Activated naive CD4-positive, alpha-beta T cell treated with anti-CD3 and anti-CD28 coated beads for 36 hours (primary cell): ENCODE measurements around the gene CAMSAP2. TPM values are rescaled to one million over a fixed set of nuclear protein-coding genes. Genes with fewer than 3 reads are reported as not detected.

ENCODE experiments used
- CTCF ChIA-PET: fragments of 350-600 bp; sonication (Branson Sonifier 250); formaldehyde crosslinking; loops from one replicate; lab custom pipeline; 2021; ENCODE audit warnings: antibody characterized with exemption; lab: Charles Lee
- DNase-seq: peaks from one replicate; pipeline ENCODE4 v3.0.0-alpha.2; 2020
- H3K27ac Mint-ChIP-seq: one replicate; pipeline ENCODE4 v1.8.0; 2021; ENCODE audit warnings: mild to moderate bottlenecking, mixed read lengths
- H3K27me3 Mint-ChIP-seq: one replicate; pipeline ENCODE4 v1.8.0; 2021; ENCODE audit warnings: low read depth, mixed read lengths
- H3K36me3 Mint-ChIP-seq: one replicate; pipeline ENCODE4 v1.8.0; 2021; ENCODE audit warnings: low read depth, mixed read lengths
- H3K4me1 Mint-ChIP-seq: one replicate; pipeline ENCODE4 v1.8.0; 2021; ENCODE audit warnings: low read depth, mixed read lengths
- H3K4me3 Mint-ChIP-seq: one replicate; pipeline ENCODE4 v1.8.0; 2021; ENCODE audit warnings: mild to moderate bottlenecking, moderate library complexity, mixed read lengths
- H3K9me3 Mint-ChIP-seq: one replicate; pipeline ENCODE4 v1.8.0; 2021; ENCODE audit warnings: mixed read lengths
- intact Hi-C: fragments of 100-400 bp; cut with micrococcal nuclease; formaldehyde crosslinking; loops from one replicate; pipeline ENCODE4 v1.15.1; 2023
- total RNA-seq, 2 experiments: library from RNA; stranded (reverse); gene quantifications; one replicate each; pipeline ENCODE4 v1.2.3, GENCODE V29; 2021

The CAMSAP2 gene
- total RNA-seq, 2 experiments from 2014 or later = 3.9 to 6.5 TPM

GRCh38 chr1:200890818-200891773 lies 152.4 kb downstream of the CAMSAP2 start:
- peaks cover 46% of the 10 kb centered on the region for H3K4me1 Mint-ChIP-seq
- H3K9me3 Mint-ChIP-seq = no peaks in the 10 kb centered on the region
- intact Hi-C loops = no loop called here
- peak overlapping the region; percentile 52 for H3K4me3 Mint-ChIP-seq
- H3K27me3 Mint-ChIP-seq = peaks cover 36% of the 10 kb centered on the region
- DNase-seq = peak; percentile 27
- no peak overlapping the region for H3K27ac Mint-ChIP-seq
- CTCF ChIA-PET = interaction anchor here (0.6 to 1.0 kb wide), 4 partner anchors 15 to 129 kb away, joined by 3 to 4 read pairs (median 3); no protein-coding TSS in a partner anchor
- H3K36me3 Mint-ChIP-seq = no peaks in the 10 kb centered on the region

- Mint-ChIP-seq H3K9me3 (no peaks in the 10 kb centered on the region), H3K27me3 (peaks cover 37% of the 10 kb centered on the region), H3K36me3 (no peaks in the 10 kb centered on the region), H3K4me1 (peaks cover 46% of the 10 kb centered on the region), H3K27ac (no peak overlapping the region), H3K4me3 (no peak overlapping the region)
- no peak for DNase-seq
- intact Hi-C loops = no loop called here
- CTCF ChIA-PET = interaction anchor here (0.7 to 0.9 kb wide), 2 partner anchors 81 to 128 kb away, joined by 3 read pairs; no protein-coding TSS in a partner anchor
These were observed 153.1 kb downstream of the CAMSAP2 start for GRCh38 chr1:200891774-200892157.

- intact Hi-C loops = no loop called here
- H3K36me3 Mint-ChIP-seq = no peaks in the 10 kb centered on the region
- peaks cover 43% of the 10 kb centered on the region for H3K4me1 Mint-ChIP-seq
- DNase-seq = no peak
- H3K27ac Mint-ChIP-seq = no peak overlapping the region
- no peaks in the 10 kb centered on the region for H3K9me3 Mint-ChIP-seq
- CTCF ChIA-PET = interaction anchor here (0.6 to 0.9 kb wide), 2 partner anchors 81 to 173 kb away, joined by 3 to 4 read pairs; no protein-coding TSS in a partner anchor
- peaks cover 37% of the 10 kb centered on the region for H3K27me3 Mint-ChIP-seq
- no peak overlapping the region for H3K4me3 Mint-ChIP-seq
These were observed 153.9 kb downstream of the CAMSAP2 start for GRCh38 chr1:200892546-200892945.

- H3K36me3 Mint-ChIP-seq = no peaks in the 10 kb centered on the region
- CTCF ChIA-PET = interaction anchor here (0.6 kb wide), 2 partner anchors 173 to 299 kb away, joined by 4 to 5 read pairs; no protein-coding TSS in a partner anchor
- no peaks in the 10 kb centered on the region for H3K9me3 Mint-ChIP-seq
- no peak overlapping the region for H3K27ac Mint-ChIP-seq
- no peak overlapping the region for H3K4me3 Mint-ChIP-seq
- no peak for DNase-seq
- intact Hi-C loops = no loop called here
- H3K4me1 Mint-ChIP-seq = peaks cover 39% of the 10 kb centered on the region
- peaks cover 37% of the 10 kb centered on the region for H3K27me3 Mint-ChIP-seq
These were observed 154.3 kb downstream of the CAMSAP2 start for GRCh38 chr1:200892958-200893357.

- Mint-ChIP-seq H3K9me3 (no peaks in the 10 kb centered on the region), H3K4me3 (no peak overlapping the region), H3K27ac (no peak overlapping the region), H3K4me1 (peaks cover 34% of the 10 kb centered on the region), H3K36me3 (no peaks in the 10 kb centered on the region), H3K27me3 (peaks cover 37% of the 10 kb centered on the region)
- no peak for DNase-seq
- CTCF ChIA-PET = interaction anchor here (0.6 kb wide), 1 partner anchor 299 kb away, joined by 5 read pairs; no protein-coding TSS in a partner anchor
- intact Hi-C loops = no loop called here
These were observed 154.8 kb downstream of the CAMSAP2 start for GRCh38 chr1:200893411-200893901.

GRCh38 chr1:200894712-200895442 lies 156.2 kb downstream of the CAMSAP2 start, which contains the start of gene INAVA:
INAVA (plus strand) TSS chr1:200894900; CDS start chr1:200898401, 3,501 bp downstream.
- Mint-ChIP-seq H3K4me3 (no peak within 1 kb of the TSS), H3K27me3 (peaks cover 36% of the 10 kb centered on the region), H3K9me3 (no peaks in the 10 kb centered on the region), H3K4me1 (peaks cover 19% of the 10 kb centered on the region), H3K36me3 (no peaks in the 10 kb centered on the region), H3K27ac (no peak within 1 kb of the TSS)
- CTCF ChIA-PET = no interaction called here
- intact Hi-C loops = no loop called here
- DNase-seq = no peak

GRCh38 chr1:200895443-200895789 lies 156.7 kb downstream of the CAMSAP2 start:
- Mint-ChIP-seq H3K4me1 (peaks cover 14% of the 10 kb centered on the region), H3K27ac (no peak overlapping the region), H3K36me3 (no peaks in the 10 kb centered on the region), H3K27me3 (peaks cover 35% of the 10 kb centered on the region), H3K4me3 (no peak overlapping the region), H3K9me3 (no peaks in the 10 kb centered on the region)
- CTCF ChIA-PET = no interaction called here
- DNase-seq = no peak
- intact Hi-C loops = no loop called here

GRCh38 chr1:200895801-200896530 lies 157.3 kb downstream of the CAMSAP2 start:
- H3K9me3 Mint-ChIP-seq = no peaks in the 10 kb centered on the region
- CTCF ChIA-PET = interaction anchor here (0.6 kb wide), 1 partner anchor 9 kb away, joined by 3 read pairs; no protein-coding TSS in a partner anchor
- no peak overlapping the region for H3K4me3 Mint-ChIP-seq
- peaks cover 30% of the 10 kb centered on the region for H3K27me3 Mint-ChIP-seq
- no peak overlapping the region for H3K27ac Mint-ChIP-seq
- DNase-seq = no peak
- H3K36me3 Mint-ChIP-seq = no peaks in the 10 kb centered on the region
- intact Hi-C loops = no loop called here
- peaks cover 10% of the 10 kb centered on the region for H3K4me1 Mint-ChIP-seq

GRCh38 chr1:200896531-200897196 lies 158.0 kb downstream of the CAMSAP2 start:
- peaks cover 6% of the 10 kb centered on the region for H3K4me1 Mint-ChIP-seq
- no peak for DNase-seq
- H3K36me3 Mint-ChIP-seq = no peaks in the 10 kb centered on the region
- H3K4me3 Mint-ChIP-seq = no peak overlapping the region
- peaks cover 26% of the 10 kb centered on the region for H3K27me3 Mint-ChIP-seq
- H3K9me3 Mint-ChIP-seq = no peaks in the 10 kb centered on the region
- intact Hi-C loops = no loop called here
- CTCF ChIA-PET = interaction anchor here (0.6 kb wide), 1 partner anchor 8 kb away, joined by 3 read pairs; no protein-coding TSS in a partner anchor
- H3K27ac Mint-ChIP-seq = no peak overlapping the region

- H3K4me3 Mint-ChIP-seq = no peak overlapping the region
- intact Hi-C loops = no loop called here
- DNase-seq = no peak
- H3K27me3 Mint-ChIP-seq = peaks cover 20% of the 10 kb centered on the region
- H3K36me3 Mint-ChIP-seq = no peaks in the 10 kb centered on the region
- no peaks in the 10 kb centered on the region for H3K9me3 Mint-ChIP-seq
- no peak overlapping the region for H3K27ac Mint-ChIP-seq
- CTCF ChIA-PET = no interaction called here
- no peaks in the 10 kb centered on the region for H3K4me1 Mint-ChIP-seq
These were observed 158.6 kb downstream of the CAMSAP2 start for GRCh38 chr1:200897259-200897658.

- CTCF ChIA-PET = no interaction called here
- intact Hi-C loops = no loop called here
- DNase-seq = no peak
- H3K36me3 Mint-ChIP-seq = no peaks in the 10 kb centered on the region
- no peaks in the 10 kb centered on the region for H3K9me3 Mint-ChIP-seq
- no peak overlapping the region for H3K4me3 Mint-ChIP-seq
- H3K4me1 Mint-ChIP-seq = no peaks in the 10 kb centered on the region
- peaks cover 6% of the 10 kb centered on the region for H3K27me3 Mint-ChIP-seq
- H3K27ac Mint-ChIP-seq = no peak overlapping the region
These were observed 160.3 kb downstream of the CAMSAP2 start for GRCh38 chr1:200899015-200899386.
